Measurements from ENCODE around the gene SLC41A2. TPM values are rescaled to one million over a fixed set of nuclear protein-coding genes. Genes with fewer than 3 reads are reported as not detected.

Gene SLC41A2
- total and polyA plus RNA-seq, 2 of the 13 experiments (the other 11 are each of a cell fraction or from before 2014, with no cell fraction given) = 2.3 to 12.8 TPM

GRCh38 chr12:104986022-104986941, 28.2 kb upstream of the SLC41A2 start, which contains the start of gene NOPCHAP1 (continued):
- TF ChIP-seq BORCS8-MEF2B (CRISPR knock-in tag; IDR thresholded peaks at IDR 0.05) = peak; percentile 64; the same call in 1 of the 2 replicates
- TF ChIP-seq KAT2B (IDR thresholded peaks at IDR 0.05; ENCODE audit: borderline replicate concordance, low read depth, low read length) = no peak
- no peak for TF ChIP-seq ZNF414 (CRISPR knock-in tag; IDR thresholded peaks at IDR 0.05)
- TF ChIP-seq ZNF253 (CRISPR knock-in tag; IDR thresholded peaks at IDR 0.05; ENCODE audit: borderline replicate concordance) = no peak
- no peak for TF ChIP-seq ZNF7 (CRISPR knock-in tag; IDR thresholded peaks at IDR 0.05)
- peak; percentile 83 for TF ChIP-seq RBFOX2 (IDR thresholded peaks at IDR 0.05; ENCODE audit: low read depth, low read length)
- TF ChIP-seq ZFP36L2 (CRISPR knock-in tag; IDR thresholded peaks at IDR 0.05) = no peak
- peak; percentile 76; the same call in 1 of the 2 replicates for TF ChIP-seq YEATS4 (CRISPR knock-in tag; IDR thresholded peaks at IDR 0.05; ENCODE audit: borderline replicate concordance)
- peak; percentile 73; the same call in 1 of the 2 replicates for TF ChIP-seq KDM5B (CRISPR knock-in tag; IDR thresholded peaks at IDR 0.05; ENCODE audit: borderline replicate concordance)
- TF ChIP-seq RFXAP (CRISPR knock-in tag; IDR thresholded peaks at IDR 0.05; ENCODE audit: borderline replicate concordance) = no peak
- peak; percentile 31; the same call in 1 of the 2 replicates for TF ChIP-seq TFDP2 (CRISPR knock-in tag; IDR thresholded peaks at IDR 0.05)
- TF ChIP-seq BCL6 (CRISPR knock-in tag; IDR thresholded peaks at IDR 0.05) = 0 out of 2 replicates have a peak, but pooled peaks have one; percentile 33
- no peak for TF ChIP-seq ATF4 (CRISPR knock-in tag; IDR thresholded peaks at IDR 0.05)
- no peak for TF ChIP-seq CSRNP2 (CRISPR knock-in tag; conservative IDR thresholded peaks at IDR 0.05; ENCODE audit: low read depth)
- TF ChIP-seq GATA4 (IDR thresholded peaks at IDR 0.05; ENCODE audit: borderline replicate concordance, low read depth) = peak; percentile 63
- 0 out of 2 replicates have a peak, but pooled peaks have one; percentile 59 for TF ChIP-seq GLI4 (CRISPR knock-in tag; IDR thresholded peaks at IDR 0.05; ENCODE audit: borderline replicate concordance)
- 0 out of 2 replicates have a peak, but pooled peaks have one; percentile 53 for TF ChIP-seq ZNF704 (CRISPR knock-in tag; IDR thresholded peaks at IDR 0.05; ENCODE audit: borderline replicate concordance)
- TF ChIP-seq ASH2L (IDR thresholded peaks at IDR 0.05; ENCODE audit: insufficient read length, low read depth, low read length) = peak; percentile 65
- no peak for TF ChIP-seq ZNF430 (CRISPR knock-in tag; IDR thresholded peaks at IDR 0.05)
- TF ChIP-seq ZNF577 (CRISPR knock-in tag; IDR thresholded peaks at IDR 0.05; ENCODE audit: borderline replicate concordance, low read depth) = no peak
- TF ChIP-seq KLF11 (CRISPR knock-in tag; IDR thresholded peaks at IDR 0.05) = peak; percentile 32; the same call in 1 of the 2 replicates
- no peak for TF ChIP-seq SRSF1 (optimal IDR thresholded peaks at IDR 0.05; ENCODE audit: low read depth, low read length)
- TF ChIP-seq ZBTB7B (CRISPR knock-in tag; IDR thresholded peaks at IDR 0.05) = peak; percentile 49; the same call in 1 of the 2 replicates

All from HepG2 (cell line).